Measurements from ENCODE around the gene ZNF181. TPM values are rescaled to one million over a fixed set of nuclear protein-coding genes. Genes with fewer than 3 reads are reported as not detected.

Gene ZNF181
- total RNA-seq, 1 donor from 2014 or later, result 12.9 TPM

- TF ChIP-seq CTCF (IDR thresholded peaks at IDR 0.05; ENCODE audit: unreplicated experiment), result no peak
- H3K4me3 Mint-ChIP-seq (ENCODE audit: unreplicated experiment), result no peak overlapping the region
- no peak overlapping the region for H3K27ac Mint-ChIP-seq (ENCODE audit: unreplicated experiment)
- DNase-seq (ENCODE audit: low spot score), result no peak
- no peaks in the 10 kb centered on the region for H3K9me3 Mint-ChIP-seq (ENCODE audit: unreplicated experiment)
- H3K27me3 Mint-ChIP-seq (ENCODE audit: unreplicated experiment), result peaks cover 3% of the 10 kb centered on the region
- H3K4me1 Mint-ChIP-seq (ENCODE audit: unreplicated experiment), result no peaks in the 10 kb centered on the region
- H3K36me3 Mint-ChIP-seq (ENCODE audit: low read depth, unreplicated experiment), result no peaks in the 10 kb centered on the region
These were observed 60.3 kb downstream of the ZNF181 start for GRCh38 chr19:34794066-34794960.

Other genes starting within 250 kb of the ZNF181 start
- gene SCGB2B2, start 57.1 kb upstream of the ZNF181 start, total RNA-seq (ENCODE audit: unreplicated experiment), result 0.74 TPM
- gene ZNF302, start 56.6 kb upstream of the ZNF181 start, total RNA-seq (ENCODE audit: unreplicated experiment), result 32.4 TPM
- gene ZNF599, start 39.0 kb downstream of the ZNF181 start, total RNA-seq (ENCODE audit: unreplicated experiment), result 7.8 TPM
- gene ZNF30, start 192.7 kb downstream of the ZNF181 start, total RNA-seq (ENCODE audit: unreplicated experiment), result 6.9 TPM
- gene ZNF792, start 230.0 kb downstream of the ZNF181 start, total RNA-seq (ENCODE audit: unreplicated experiment), result 68.6 TPM

Data from endothelial cell (in vitro differentiated cells).